Endothelial cell of umbilical vein (primary cell): Measurements from ENCODE around the gene PACS1.

ENCODE experiments used
- GATA2 ChIP-seq: IDR thresholded peaks from 2 replicates; pipeline ENCODE4 v1.7.0; 2011; ENCODE audit warnings: low read depth, mild to moderate bottlenecking, moderate library complexity, mixed read lengths, low read length; ENCODE audit not compliant: insufficient read length, insufficient read depth
- TF ChIP-seq, protein P1 (sequence below), 2 donors: IDR thresholded peaks; 1 replicate in 1 of 2; 2 replicates in 1 of 2; pipeline ENCODE4 v1.5.1; 2011; ENCODE audit warnings: low read length in 2 of 2, mild to moderate bottlenecking in 2 of 2, moderate library complexity in 2 of 2, control low read depth in 1 of 2, inconsistent platforms in 1 of 2, low read depth in 1 of 2; ENCODE audit not compliant: insufficient read depth in 1 of 2; ENCODE audit errors: extremely low read depth in 1 of 2

DNA sequence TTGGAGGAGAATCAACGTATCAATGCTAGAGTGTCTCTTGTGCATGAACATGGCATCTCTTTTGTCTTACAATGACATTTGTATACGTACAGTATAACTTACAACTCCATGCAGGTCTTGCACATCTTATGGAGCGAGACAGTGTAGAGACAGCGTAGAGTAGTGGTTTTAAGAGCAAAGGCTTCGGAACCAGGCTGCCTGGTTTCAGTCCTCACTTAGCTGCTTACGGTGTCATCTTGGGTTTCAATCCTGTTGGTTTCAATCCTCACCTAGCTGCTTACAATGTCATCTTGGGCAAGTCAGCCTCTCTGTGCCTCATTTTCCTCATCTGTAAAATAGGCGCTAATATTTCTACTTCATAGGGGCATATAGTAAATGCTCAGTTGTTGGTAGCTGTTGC, 98.2 kb downstream of the PACS1 start:
- TF ChIP-seq, protein P1, sequence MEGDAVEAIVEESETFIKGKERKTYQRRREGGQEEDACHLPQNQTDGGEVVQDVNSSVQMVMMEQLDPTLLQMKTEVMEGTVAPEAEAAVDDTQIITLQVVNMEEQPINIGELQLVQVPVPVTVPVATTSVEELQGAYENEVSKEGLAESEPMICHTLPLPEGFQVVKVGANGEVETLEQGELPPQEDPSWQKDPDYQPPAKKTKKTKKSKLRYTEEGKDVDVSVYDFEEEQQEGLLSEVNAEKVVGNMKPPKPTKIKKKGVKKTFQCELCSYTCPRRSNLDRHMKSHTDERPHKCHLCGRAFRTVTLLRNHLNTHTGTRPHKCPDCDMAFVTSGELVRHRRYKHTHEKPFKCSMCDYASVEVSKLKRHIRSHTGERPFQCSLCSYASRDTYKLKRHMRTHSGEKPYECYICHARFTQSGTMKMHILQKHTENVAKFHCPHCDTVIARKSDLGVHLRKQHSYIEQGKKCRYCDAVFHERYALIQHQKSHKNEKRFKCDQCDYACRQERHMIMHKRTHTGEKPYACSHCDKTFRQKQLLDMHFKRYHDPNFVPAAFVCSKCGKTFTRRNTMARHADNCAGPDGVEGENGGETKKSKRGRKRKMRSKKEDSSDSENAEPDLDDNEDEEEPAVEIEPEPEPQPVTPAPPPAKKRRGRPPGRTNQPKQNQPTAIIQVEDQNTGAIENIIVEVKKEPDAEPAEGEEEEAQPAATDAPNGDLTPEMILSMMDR (IDR thresholded peaks at IDR 0.05; ENCODE audit: extremely low read depth in 1 of 2, insufficient read depth in 1 of 2, low read depth in 1 of 2, low read length in 2 of 2): no peak
- no peak for TF ChIP-seq GATA2
